ENCODE data around the gene AKAP12.

DNA sequence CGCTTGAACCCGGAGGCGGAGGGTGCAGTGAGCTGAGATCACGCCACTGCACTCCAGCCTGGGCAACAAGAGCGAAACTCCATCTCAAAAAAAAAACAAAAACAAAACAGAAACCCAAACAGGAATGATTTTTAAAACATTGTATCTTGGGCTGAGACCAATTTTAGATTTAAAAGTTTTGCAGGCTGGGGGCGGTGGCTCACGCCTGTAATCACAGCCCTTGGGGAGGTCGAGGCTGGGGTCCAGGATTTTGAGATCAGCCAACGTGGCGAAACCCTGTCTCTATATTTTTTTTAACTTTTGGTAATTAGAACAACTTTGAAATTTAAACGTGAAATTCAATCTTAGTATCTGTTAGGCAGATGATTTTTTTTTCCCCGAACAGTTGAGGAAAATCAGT is 70.5 kb downstream of the AKAP12 start:
- TF ChIP-seq, protein P1, sequence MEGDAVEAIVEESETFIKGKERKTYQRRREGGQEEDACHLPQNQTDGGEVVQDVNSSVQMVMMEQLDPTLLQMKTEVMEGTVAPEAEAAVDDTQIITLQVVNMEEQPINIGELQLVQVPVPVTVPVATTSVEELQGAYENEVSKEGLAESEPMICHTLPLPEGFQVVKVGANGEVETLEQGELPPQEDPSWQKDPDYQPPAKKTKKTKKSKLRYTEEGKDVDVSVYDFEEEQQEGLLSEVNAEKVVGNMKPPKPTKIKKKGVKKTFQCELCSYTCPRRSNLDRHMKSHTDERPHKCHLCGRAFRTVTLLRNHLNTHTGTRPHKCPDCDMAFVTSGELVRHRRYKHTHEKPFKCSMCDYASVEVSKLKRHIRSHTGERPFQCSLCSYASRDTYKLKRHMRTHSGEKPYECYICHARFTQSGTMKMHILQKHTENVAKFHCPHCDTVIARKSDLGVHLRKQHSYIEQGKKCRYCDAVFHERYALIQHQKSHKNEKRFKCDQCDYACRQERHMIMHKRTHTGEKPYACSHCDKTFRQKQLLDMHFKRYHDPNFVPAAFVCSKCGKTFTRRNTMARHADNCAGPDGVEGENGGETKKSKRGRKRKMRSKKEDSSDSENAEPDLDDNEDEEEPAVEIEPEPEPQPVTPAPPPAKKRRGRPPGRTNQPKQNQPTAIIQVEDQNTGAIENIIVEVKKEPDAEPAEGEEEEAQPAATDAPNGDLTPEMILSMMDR (IDR thresholded peaks at IDR 0.05; ENCODE audit: low read length) = no peak
- no peak for TF ChIP-seq EZH2 (optimal IDR thresholded peaks at IDR 0.05; ENCODE audit: low read depth, low read length)

Data from MM.1S (cell line).